GM18861 (cell line): ENCODE measurements around the gene UBE2H.

Source experiments
- ATAC-seq: cut with Tn5 transposase; IDR thresholded peaks from one replicate; pipeline ENCODE4 v1.9.1; 2021; ENCODE audit not compliant: unreplicated experiment

UBE2H gene

DNA sequence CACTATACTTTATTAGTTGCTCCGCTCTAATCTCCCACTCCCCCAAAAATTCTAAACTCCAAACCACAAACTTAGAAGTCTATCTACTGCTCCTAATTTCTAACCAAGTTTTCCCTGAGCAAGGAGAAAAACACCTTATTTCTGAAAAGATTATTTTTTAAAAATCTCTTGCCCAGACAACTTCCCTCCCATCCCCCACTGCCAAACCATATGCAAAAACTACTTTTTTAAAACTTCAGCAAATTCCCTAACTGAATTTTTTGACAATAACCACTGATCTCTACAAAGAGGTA, 1.9 kb downstream of the UBE2H start:
- no peak for ATAC-seq

GRCh38 chr7:129950191-129950932, 2.4 kb downstream of the UBE2H start:
- ATAC-seq = no peak

DNA sequence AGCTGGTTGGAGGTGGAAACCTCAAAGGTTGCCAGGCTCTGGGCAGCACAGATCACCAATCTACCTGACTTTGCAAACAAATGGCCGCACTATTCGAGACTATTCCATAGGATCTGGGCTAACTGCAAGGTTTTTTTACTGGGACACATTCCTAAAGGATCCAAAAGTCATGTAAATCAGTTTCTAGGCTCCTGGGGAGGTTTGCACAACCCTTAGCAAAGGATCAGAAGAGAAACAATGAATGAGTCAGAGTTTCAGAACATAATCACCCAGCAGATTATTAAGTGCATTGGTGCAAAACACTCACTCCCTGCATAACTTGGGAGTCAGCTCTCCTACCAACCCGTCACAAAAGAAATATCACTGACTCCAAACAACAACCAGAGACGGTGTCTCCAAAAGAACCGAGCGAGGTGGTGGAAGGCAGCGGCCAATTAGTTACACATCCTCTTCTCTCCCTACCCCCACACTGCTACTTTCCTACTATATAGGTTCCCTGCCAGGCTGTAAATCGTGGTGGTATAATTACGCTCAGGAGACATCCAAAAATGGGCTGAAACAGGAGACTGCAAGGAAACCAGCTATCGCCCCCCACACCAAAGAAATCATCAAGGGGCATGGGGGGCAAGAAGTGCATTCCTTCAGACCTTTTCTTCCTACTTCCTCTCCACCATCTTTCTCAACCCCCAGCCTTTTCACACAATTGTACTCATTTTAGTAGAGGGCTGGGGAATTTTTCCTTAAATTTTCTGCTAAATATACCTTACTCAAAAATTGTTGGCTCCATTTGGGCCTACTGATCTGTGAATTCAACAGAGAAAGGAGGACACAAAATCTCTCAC, 3.2 kb downstream of the UBE2H start:
- no peak for ATAC-seq

DNA sequence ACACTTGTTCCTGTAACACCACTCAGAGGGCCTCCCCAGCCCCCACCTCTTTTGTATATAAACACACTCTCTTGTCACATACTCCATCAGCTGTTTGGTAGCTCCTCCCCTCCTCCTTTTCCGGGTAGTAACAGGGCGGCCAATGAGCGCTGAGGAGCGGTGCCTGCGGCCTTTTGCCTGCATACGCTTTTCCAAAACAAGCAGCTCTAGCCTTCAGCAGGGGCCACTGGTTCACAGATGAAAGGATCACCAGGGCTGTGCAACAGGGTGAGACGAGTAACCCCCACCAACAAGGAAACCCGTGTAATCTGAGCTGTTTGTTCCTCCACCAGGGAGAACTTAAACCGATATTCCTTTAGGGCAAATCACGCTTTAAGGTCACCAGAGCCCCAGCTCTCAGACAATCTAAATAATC, 3.9 kb downstream of the UBE2H start:
- ATAC-seq = peak; percentile 52

GRCh38 chr7:129948338-129948737, 4.4 kb downstream of the UBE2H start:
- no peak for ATAC-seq

DNA sequence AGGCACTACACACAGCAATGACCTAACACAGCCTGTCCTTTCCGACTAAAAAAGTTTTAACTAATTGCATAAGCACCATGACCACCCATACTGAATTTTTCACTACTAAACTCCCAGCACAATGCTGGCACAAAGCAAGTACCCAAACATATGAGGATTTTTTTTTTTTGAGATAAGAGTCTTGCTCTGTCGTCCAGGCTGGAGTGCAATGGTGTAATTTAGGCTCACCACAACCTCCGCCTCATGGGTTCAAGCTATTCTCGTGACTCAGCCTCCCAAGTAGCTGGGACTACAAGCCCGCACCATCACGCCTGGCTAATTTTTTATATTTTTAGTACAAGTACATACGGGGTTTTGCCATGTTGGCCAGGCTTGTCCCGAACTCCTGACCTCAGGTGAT, 5.1 kb downstream of the UBE2H start:
- no peak for ATAC-seq

DNA sequence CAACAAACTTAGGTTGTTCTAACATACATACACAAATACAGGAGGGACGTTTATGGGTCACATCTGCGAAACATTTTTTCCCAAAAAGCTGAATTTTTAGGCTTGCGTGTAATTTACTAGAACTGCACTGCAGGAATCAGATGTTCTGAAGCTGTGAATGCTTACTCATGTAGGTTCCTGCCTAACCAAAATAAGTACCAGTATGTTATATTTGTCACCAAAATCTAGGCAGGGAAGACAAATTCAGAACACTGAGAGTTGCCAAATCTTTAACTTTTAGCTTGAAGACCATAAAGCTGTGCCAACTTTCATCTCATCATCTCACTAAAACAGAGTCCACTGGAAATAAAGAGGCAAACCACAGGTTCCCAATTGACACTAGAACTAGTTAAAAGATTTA, 5.7 kb downstream of the UBE2H start:
- no peak for ATAC-seq

DNA sequence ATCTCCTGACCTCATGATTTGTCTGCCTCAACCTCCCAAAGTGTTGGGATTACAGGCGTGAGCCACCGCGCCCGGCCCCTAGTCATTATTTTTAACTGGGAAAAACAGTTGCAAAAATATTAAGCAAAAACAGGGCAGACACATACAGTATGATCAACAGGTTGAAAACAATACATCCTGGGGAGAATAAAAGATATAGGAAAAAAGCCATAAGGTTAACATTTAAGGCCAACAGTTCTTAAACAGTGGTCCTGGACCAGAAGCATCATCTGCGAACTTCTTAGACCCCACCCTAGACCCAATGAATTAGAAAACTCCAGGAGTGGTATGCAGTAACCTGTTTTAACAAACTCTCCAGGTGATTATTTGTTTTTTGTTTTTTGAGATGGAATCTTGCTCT, 6.5 kb downstream of the UBE2H start:
- ATAC-seq = no peak

DNA sequence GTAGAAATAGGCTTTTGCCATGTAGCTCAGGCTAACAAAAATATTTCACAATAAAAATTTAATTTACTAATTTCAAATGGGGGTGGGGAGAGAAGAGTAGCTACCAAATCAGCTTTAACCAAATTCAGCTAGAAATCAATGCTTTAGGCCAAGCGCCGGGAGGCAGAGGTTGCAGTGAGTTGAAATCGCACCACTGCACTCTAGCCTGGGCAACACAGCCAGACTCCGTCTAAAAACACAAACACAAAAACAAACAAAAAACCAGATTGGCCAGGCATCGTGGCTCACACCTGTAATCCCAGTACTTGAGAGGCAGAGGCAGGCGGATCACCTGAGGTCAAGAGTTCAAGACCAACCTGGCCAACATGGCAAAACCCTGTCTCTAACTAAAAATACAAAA, 9.4 kb downstream of the UBE2H start:
- ATAC-seq = no peak

DNA sequence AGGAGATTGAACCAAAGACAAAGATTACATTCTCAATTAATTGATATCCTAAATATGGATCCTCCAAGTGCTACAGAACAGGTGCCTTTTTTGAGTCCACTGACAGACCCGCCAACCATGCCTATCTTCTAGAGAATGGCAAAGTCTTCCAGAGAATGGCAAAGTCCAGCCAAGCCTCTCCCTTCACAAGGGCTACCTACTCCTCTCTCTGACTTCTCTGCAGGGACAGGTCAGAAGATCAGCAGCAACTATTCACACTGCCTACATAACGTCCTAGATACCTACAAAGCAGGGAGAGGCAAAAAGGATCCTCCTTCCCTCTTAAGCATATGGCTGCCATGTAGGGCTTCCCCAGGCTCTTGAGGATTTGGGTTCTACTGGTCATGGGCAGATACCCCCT, 12.4 kb downstream of the UBE2H start:
- no peak for ATAC-seq

DNA sequence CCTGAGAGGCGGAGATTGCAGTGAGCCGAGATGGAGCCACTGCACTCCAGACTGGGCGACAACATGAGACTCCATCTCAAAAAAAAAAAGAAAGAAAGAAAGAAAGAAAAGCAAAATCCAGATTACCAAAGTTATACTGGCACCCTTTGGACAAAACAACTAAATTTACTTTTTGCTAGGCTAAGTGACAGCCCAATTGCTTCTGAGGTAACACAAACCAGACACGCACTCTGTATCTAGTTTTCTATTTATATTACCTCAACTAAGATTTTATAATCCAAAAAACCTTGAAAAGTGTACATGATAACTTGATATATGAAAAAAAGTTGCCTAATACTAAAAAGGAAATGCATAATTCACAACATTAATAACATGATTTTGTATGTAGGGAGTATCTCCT, 12.9 kb downstream of the UBE2H start:
- ATAC-seq = no peak

DNA sequence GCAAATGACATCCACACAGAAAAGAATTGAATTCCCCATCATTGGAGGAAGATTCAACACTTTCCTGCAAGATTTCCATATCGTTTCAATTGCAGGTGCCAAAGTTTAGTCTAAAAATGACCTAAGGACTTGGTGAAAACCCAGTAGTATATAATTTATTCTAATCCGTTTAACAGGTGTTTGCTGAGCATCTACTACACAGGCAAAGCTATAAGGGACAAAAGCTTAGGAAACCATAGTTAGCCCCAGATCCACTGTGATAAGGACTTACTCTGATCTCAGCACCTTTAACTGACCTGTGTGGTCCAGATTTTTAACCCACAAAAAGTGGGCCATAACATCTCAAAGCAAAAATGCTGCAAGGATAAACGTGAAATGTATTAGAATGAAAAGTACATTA, 19.1 kb downstream of the UBE2H start:
- no peak for ATAC-seq

DNA sequence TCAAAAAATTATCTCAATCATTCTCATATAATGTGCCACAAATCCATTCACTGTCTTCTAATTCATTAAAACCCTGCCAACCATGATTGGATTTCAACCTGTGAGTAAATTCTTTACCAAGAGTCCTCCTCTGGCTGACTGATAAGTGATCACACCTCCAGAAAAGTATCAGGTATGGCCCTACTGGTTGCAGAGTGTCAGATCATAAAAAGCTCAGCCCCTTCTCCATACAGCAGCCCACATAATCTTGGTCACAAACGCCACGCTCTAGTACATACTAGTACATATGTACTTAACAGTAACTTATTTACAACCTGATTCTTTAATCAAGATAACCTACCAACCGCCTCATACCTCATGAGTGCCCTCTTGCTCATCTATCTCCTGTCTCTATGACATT, 26.1 kb downstream of the UBE2H start:
- ATAC-seq = no peak

- ATAC-seq = no peak
Observed at GRCh38 chr7:129925416-129926002, 27.3 kb downstream of the UBE2H start.

- no peak for ATAC-seq
Observed at GRCh38 chr7:129924602-129925001, 28.2 kb downstream of the UBE2H start.

GRCh38 chr7:129923709-129924108, 29.1 kb downstream of the UBE2H start:
- peak; percentile 60 for ATAC-seq

DNA sequence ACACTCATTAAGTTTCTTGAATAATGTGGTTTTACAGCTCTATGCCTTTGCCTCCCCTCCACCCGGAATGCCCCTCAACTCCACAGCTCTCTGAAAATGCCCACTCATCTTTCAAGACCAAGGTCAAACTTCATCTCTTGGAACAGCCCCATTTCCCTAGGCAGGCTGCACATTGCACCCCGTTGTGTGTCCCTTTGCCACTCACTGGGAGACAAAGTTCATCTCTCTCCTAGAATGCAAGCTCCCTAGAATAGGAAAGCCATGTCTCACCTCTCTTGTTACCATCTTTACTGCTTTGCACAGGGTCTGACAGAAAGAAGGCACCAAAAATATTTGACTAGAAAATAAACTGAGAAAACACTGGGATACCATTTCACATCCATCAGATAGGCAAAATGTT, 33.3 kb downstream of the UBE2H start:
- no peak for ATAC-seq

- ATAC-seq = no peak
Observed at GRCh38 chr7:129918922-129919321, 33.8 kb downstream of the UBE2H start.

DNA sequence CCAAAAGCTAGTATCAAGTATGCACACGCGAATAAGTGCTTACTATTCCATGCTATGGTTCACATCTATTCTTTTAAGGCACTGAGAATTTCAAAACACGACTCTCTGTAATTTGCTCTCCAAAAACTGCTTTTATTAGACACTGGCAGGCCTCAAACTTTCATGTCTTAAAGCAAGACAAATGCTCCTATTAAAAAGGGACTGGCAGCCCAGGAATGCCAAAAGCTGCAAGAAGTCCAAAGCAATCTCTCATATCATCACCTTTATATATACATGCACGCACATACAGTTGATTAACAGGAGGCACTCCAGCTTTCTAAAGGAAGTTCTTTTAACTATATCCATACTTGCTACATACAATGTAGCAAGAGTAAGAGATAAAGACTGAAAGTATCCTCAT, 34.8 kb downstream of the UBE2H start:
- ATAC-seq = no peak

GRCh38 chr7:129914536-129915272, 38.1 kb downstream of the UBE2H start:
- no peak for ATAC-seq

DNA sequence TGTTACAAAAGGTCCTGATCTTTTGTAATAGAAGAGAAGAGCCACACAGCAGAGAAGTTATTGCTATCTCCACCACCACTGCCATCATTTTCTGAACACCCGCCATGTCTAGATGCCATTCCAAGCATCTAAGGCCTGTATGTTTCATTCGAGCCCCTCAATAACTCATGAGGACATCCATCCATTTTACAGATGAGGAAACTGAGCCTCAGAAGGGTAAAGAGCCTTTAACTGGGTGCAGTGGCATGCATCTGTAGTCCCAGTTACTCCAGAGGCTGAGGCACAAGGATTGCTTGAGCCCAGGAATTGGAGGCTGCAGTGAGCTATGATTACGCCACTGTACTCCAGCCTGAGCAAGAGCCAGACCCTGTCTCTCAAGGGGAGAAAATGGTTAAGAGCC, 39.3 kb downstream of the UBE2H start:
- ATAC-seq = no peak

- ATAC-seq = no peak
Observed at GRCh38 chr7:129911790-129912189, 41.0 kb downstream of the UBE2H start.
